Neural cell (in vitro differentiated cells): Measurements from ENCODE around the gene TAS2R50. TPM values are rescaled to one million over a fixed set of nuclear protein-coding genes. Genes with fewer than 3 reads are reported as not detected.

ENCODE experiments used
- H2AFZ ChIP-seq: fragments of 200-600, 300-800 bp; sonication (generic), shearing (Covaris generic); 2 replicates; pipeline ENCODE4 v1.6.0; 2014; ENCODE audit warnings: low read depth, mild to moderate bottlenecking, antibody characterized with exemption, low read length, moderate library complexity
- H3F3A ChIP-seq: fragments of 200-600 bp; shearing (Covaris generic); 2 replicates; pipeline ENCODE4 v1.6.1; 2016; ENCODE audit warnings: mild to moderate bottlenecking, moderate library complexity, mixed read lengths, antibody characterized with exemption, low read length; ENCODE audit not compliant: insufficient read depth, poor library complexity, severe bottlenecking
- H3K27ac ChIP-seq: fragments of 200-600, 300-800 bp; sonication (generic), shearing (Covaris generic); 2 replicates; pipeline ENCODE4 v1.5.1; 2014; ENCODE audit warnings: mild to moderate bottlenecking, low read length, moderate library complexity
- H3K27me3 ChIP-seq: fragments of 300-800, 200-600 bp; sonication (generic), shearing (Covaris generic); 2 replicates; pipeline ENCODE4 v1.6.0; 2014; ENCODE audit warnings: mild to moderate bottlenecking, low read depth, low read length, moderate library complexity; ENCODE audit not compliant: insufficient read depth
- H3K36me3 ChIP-seq: fragments of 300-800, 200-600 bp; sonication (generic), shearing (Covaris generic); 2 replicates; pipeline ENCODE4 v1.5.1; 2014; ENCODE audit warnings: mild to moderate bottlenecking, antibody characterized with exemption, low read length, moderate library complexity; ENCODE audit not compliant: insufficient read depth
- H3K4me2 ChIP-seq: fragments of 300-800, 200-600 bp; sonication (generic), shearing (Covaris generic); 2 replicates; pipeline ENCODE4 v1.6.0; 2014; ENCODE audit warnings: mild to moderate bottlenecking, low read length
- H3K4me3 ChIP-seq: fragments of 300-800, 200-600 bp; sonication (generic), shearing (Covaris generic); 2 replicates; pipeline ENCODE4 v1.5.1; 2014; ENCODE audit warnings: mild to moderate bottlenecking, low read length, moderate library complexity
- H3K79me2 ChIP-seq: fragments of 200-600 bp; shearing (Covaris generic); replicated peaks from 2 replicates; pipeline ENCODE4 v1.6.0; 2014; ENCODE audit warnings: mild to moderate bottlenecking, low read length, moderate library complexity; ENCODE audit not compliant: insufficient read depth
- H3K9ac ChIP-seq: fragments of 300-800, 200-600 bp; sonication (generic), shearing (Covaris generic); 2 replicates; pipeline ENCODE4 v1.6.1; 2016; ENCODE audit warnings: mild to moderate bottlenecking, low read length, mixed read lengths
- H3K9me2 ChIP-seq: fragments of 200-600 bp; shearing (Covaris generic); 2 replicates; pipeline ENCODE4 v1.6.1; 2016; ENCODE audit warnings: mild to moderate bottlenecking, low read length, mixed read lengths; ENCODE audit not compliant: insufficient read depth
- H3K9me3 ChIP-seq: fragments of 200-600, 300-800 bp; sonication (generic), shearing (Covaris generic); 2 replicates; pipeline ENCODE4 v1.6.1; 2016; ENCODE audit warnings: mild to moderate bottlenecking, mixed run types, low read length, moderate library complexity, mixed read lengths
- H4K20me1 ChIP-seq: fragments of 200-600 bp; shearing (Covaris generic); 2 replicates; pipeline ENCODE4 v1.6.1; 2016; ENCODE audit warnings: mild to moderate bottlenecking, mixed run types; ENCODE audit not compliant: insufficient read depth
- EP300 ChIP-seq: fragments of 450-650 bp; conservative IDR thresholded peaks from 2 replicates; pipeline ENCODE4 v1.6.1; 2014; ENCODE audit warnings: antibody characterized with exemption, mild to moderate bottlenecking, moderate library complexity; ENCODE audit not compliant: poor library complexity, severe bottlenecking
- EZH2 ChIP-seq: fragments of 200-600, 300-800 bp; shearing (Covaris generic), sonication (generic); IDR thresholded peaks from 2 replicates; pipeline ENCODE4 v1.6.1; 2014; ENCODE audit warnings: antibody characterized with exemption, low read length, borderline replicate concordance, mild to moderate bottlenecking; ENCODE audit not compliant: insufficient read depth, poor library complexity, severe bottlenecking
- MXI1 ChIP-seq: fragments of 450-650 bp; conservative IDR thresholded peaks from 2 replicates; pipeline ENCODE4 v1.6.1; 2014; ENCODE audit warnings: antibody characterized with exemption, mild to moderate bottlenecking; ENCODE audit not compliant: poor library complexity, severe bottlenecking
- POLR2AphosphoS5 ChIP-seq: IDR thresholded peaks from 2 replicates; pipeline ENCODE4 v1.6.1; 2012
- RAD21 ChIP-seq: fragments of 450-650 bp; conservative IDR thresholded peaks from 2 replicates; pipeline ENCODE4 v1.6.1; 2014; ENCODE audit warnings: antibody characterized with exemption, mild to moderate bottlenecking, moderate library complexity
- SMC3 ChIP-seq: fragments of 450-650 bp; conservative IDR thresholded peaks from 2 replicates; pipeline ENCODE4 v1.6.1; 2014; ENCODE audit warnings: antibody characterized with exemption, mild to moderate bottlenecking, moderate library complexity; ENCODE audit not compliant: poor library complexity
- TAF1 ChIP-seq: IDR thresholded peaks from 2 replicates; pipeline ENCODE4 v1.6.1; 2012; ENCODE audit warnings: low read depth
- polyA plus RNA-seq: library from polyadenylated mRNA; depleted of rRNA; stranded (reverse); fragments of >200 nt; gene quantifications from 2 replicates; pipeline ENCODE4 v1.2.3, GENCODE V29; 2014
- TF ChIP-seq, protein P1 (sequence below): fragments of 450-650 bp; IDR thresholded peaks from 2 replicates; pipeline ENCODE4 v1.5.1; 2014; ENCODE audit warnings: antibody characterized with exemption, mild to moderate bottlenecking, moderate library complexity; ENCODE audit not compliant: poor library complexity, severe bottlenecking
- TF ChIP-seq, protein P2 (sequence below): IDR thresholded peaks from 2 replicates; pipeline ENCODE4 v1.6.1; 2012; ENCODE audit warnings: borderline replicate concordance

Gene TAS2R50
- polyA plus RNA-seq, 1 donor from 2014 or later: not detected

DNA sequence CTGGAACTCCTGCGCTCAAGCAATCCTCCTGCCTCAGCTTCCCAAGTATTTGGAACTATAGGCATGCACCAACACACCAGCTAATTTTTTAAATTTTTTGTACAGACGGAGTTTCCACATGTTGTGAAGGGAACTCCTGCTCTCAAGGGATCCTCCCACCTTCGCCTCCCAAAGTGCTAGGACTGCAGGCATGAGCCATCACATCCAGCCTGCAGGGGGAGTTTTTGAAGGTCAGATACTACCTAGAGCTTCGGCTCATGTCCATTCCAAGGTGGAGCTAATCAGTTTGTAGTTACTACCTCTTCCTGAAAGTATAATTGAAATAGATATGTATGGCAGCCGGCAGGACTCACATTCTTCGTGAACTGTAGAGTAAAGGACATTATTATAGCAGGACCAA is 39.4 kb upstream of the TAS2R50 start:
- no peak for TF ChIP-seq EZH2
- no peak for TF ChIP-seq RAD21
- no peak for TF ChIP-seq TAF1
- no peak for TF ChIP-seq MXI1
- H3K9ac ChIP-seq: no peak overlapping the region
- no peak overlapping the region for H2AFZ ChIP-seq
- no peaks in the 10 kb centered on the region for H3F3A ChIP-seq
- no peaks in the 10 kb centered on the region for H3K27me3 ChIP-seq
- H3K27ac ChIP-seq: no peak overlapping the region
- no peak overlapping the region for H3K4me3 ChIP-seq
- H3K9me3 ChIP-seq: no peaks in the 10 kb centered on the region
- no peaks in the 10 kb centered on the region for H4K20me1 ChIP-seq
- no peaks in the 10 kb centered on the region for H3K79me2 ChIP-seq
- H3K4me2 ChIP-seq: no peak overlapping the region
- peaks cover 3% of the 10 kb centered on the region for H3K36me3 ChIP-seq
- H3K9me2 ChIP-seq: no peaks in the 10 kb centered on the region

- no peak overlapping the region for H3K9ac ChIP-seq
- TF ChIP-seq, protein P1, sequence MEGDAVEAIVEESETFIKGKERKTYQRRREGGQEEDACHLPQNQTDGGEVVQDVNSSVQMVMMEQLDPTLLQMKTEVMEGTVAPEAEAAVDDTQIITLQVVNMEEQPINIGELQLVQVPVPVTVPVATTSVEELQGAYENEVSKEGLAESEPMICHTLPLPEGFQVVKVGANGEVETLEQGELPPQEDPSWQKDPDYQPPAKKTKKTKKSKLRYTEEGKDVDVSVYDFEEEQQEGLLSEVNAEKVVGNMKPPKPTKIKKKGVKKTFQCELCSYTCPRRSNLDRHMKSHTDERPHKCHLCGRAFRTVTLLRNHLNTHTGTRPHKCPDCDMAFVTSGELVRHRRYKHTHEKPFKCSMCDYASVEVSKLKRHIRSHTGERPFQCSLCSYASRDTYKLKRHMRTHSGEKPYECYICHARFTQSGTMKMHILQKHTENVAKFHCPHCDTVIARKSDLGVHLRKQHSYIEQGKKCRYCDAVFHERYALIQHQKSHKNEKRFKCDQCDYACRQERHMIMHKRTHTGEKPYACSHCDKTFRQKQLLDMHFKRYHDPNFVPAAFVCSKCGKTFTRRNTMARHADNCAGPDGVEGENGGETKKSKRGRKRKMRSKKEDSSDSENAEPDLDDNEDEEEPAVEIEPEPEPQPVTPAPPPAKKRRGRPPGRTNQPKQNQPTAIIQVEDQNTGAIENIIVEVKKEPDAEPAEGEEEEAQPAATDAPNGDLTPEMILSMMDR: no peak
- TF ChIP-seq EP300 (no peak), RAD21 (no peak), TAF1 (no peak), POLR2AphosphoS5 (no peak), EZH2 (no peak), SMC3 (no peak), MXI1 (no peak)
- TF ChIP-seq, protein P2, sequence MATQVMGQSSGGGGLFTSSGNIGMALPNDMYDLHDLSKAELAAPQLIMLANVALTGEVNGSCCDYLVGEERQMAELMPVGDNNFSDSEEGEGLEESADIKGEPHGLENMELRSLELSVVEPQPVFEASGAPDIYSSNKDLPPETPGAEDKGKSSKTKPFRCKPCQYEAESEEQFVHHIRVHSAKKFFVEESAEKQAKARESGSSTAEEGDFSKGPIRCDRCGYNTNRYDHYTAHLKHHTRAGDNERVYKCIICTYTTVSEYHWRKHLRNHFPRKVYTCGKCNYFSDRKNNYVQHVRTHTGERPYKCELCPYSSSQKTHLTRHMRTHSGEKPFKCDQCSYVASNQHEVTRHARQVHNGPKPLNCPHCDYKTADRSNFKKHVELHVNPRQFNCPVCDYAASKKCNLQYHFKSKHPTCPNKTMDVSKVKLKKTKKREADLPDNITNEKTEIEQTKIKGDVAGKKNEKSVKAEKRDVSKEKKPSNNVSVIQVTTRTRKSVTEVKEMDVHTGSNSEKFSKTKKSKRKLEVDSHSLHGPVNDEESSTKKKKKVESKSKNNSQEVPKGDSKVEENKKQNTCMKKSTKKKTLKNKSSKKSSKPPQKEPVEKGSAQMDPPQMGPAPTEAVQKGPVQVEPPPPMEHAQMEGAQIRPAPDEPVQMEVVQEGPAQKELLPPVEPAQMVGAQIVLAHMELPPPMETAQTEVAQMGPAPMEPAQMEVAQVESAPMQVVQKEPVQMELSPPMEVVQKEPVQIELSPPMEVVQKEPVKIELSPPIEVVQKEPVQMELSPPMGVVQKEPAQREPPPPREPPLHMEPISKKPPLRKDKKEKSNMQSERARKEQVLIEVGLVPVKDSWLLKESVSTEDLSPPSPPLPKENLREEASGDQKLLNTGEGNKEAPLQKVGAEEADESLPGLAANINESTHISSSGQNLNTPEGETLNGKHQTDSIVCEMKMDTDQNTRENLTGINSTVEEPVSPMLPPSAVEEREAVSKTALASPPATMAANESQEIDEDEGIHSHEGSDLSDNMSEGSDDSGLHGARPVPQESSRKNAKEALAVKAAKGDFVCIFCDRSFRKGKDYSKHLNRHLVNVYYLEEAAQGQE: no peak
- no peak overlapping the region for H3K4me2 ChIP-seq
- H3K36me3 ChIP-seq: peaks cover 3% of the 10 kb centered on the region
- H3K27ac ChIP-seq: no peak overlapping the region
- no peaks in the 10 kb centered on the region for H3K27me3 ChIP-seq
- no peaks in the 10 kb centered on the region for H3K9me2 ChIP-seq
- H3F3A ChIP-seq: no peaks in the 10 kb centered on the region
- H3K79me2 ChIP-seq: no peaks in the 10 kb centered on the region
- H3K4me3 ChIP-seq: no peak overlapping the region
- no peak overlapping the region for H2AFZ ChIP-seq
- H3K9me3 ChIP-seq: no peaks in the 10 kb centered on the region
- no peaks in the 10 kb centered on the region for H4K20me1 ChIP-seq
Measured at GRCh38 chr12:11023387-11023786, 36.7 kb upstream of the TAS2R50 start.

- no peaks in the 10 kb centered on the region for H3K79me2 ChIP-seq
- H3K4me3 ChIP-seq: no peak within 1 kb of the TSS
- H3K9me2 ChIP-seq: no peaks in the 10 kb centered on the region
- no peak within 1 kb of the TSS for H3K4me2 ChIP-seq
- TF ChIP-seq EP300 (no peak), POLR2AphosphoS5 (no peak), SMC3 (no peak), TAF1 (no peak), EZH2 (no peak), MXI1 (no peak), RAD21 (no peak)
- TF ChIP-seq, protein P1: no peak
- TF ChIP-seq, protein P2: no peak
- H3K27ac ChIP-seq: no peak within 1 kb of the TSS
- no peak within 1 kb of the TSS for H3K9ac ChIP-seq
- no peaks in the 10 kb centered on the region for H3K9me3 ChIP-seq
- H2AFZ ChIP-seq: no peak within 1 kb of the TSS
- H3K36me3 ChIP-seq: peaks cover 3% of the 10 kb centered on the region
- H3F3A ChIP-seq: no peaks in the 10 kb centered on the region
- no peaks in the 10 kb centered on the region for H4K20me1 ChIP-seq
- no peaks in the 10 kb centered on the region for H3K27me3 ChIP-seq
Measured at GRCh38 chr12:11022520-11022919, 35.8 kb upstream of the TAS2R50 start, which contains the start of gene TAS2R19. TAS2R19 (minus strand) TSS chr12:11022620; CDS start chr12:11022571, 49 bp downstream.
